Measurements from ENCODE around the gene PDE3B. TPM values are rescaled to one million over a fixed set of nuclear protein-coding genes. Genes with fewer than 3 reads are reported as not detected.

Gene PDE3B
- total RNA-seq, 1 experiment from 2014 or later: 6.7 TPM

- TF ChIP-seq ATF3 (IDR thresholded peaks at IDR 0.05): no peak
- no peak for TF ChIP-seq EGR1 (IDR thresholded peaks at IDR 0.05; ENCODE audit: low read depth)
- TF ChIP-seq TCF7L2 (IDR thresholded peaks at IDR 0.05; ENCODE audit: borderline replicate concordance, extremely low read depth, insufficient read depth, insufficient read length): no peak
- TF ChIP-seq SRF (IDR thresholded peaks at IDR 0.05; ENCODE audit: low read depth): no peak
- no peak for TF ChIP-seq MAX (IDR thresholded peaks at IDR 0.05)
- no peak for TF ChIP-seq FOSL1 (IDR thresholded peaks at IDR 0.05; ENCODE audit: low read depth)
- TF ChIP-seq CBX3 (IDR thresholded peaks at IDR 0.05; ENCODE audit: low read depth): no peak
- no peak for TF ChIP-seq YY1 (IDR thresholded peaks at IDR 0.05; ENCODE audit: extremely low read depth, insufficient replicate concordance, low read depth, low read length)
- ATAC-seq (no peak), DNase-seq (ENCODE audit: low read depth, low spot score) (no peak)
- H3K9me2 ChIP-seq (ENCODE audit: insufficient read depth): no peaks in the 10 kb centered on the region
- no peaks in the 10 kb centered on the region for H3K79me2 ChIP-seq (ENCODE audit: insufficient read depth, low read length)
- ChIA-PET POLR2A (no interaction called here), RAD21 (ENCODE audit: low non-redundant PET in 1 of 2, low total read pairs in 2 of 2, uncharacterized antibody in 2 of 2, unreplicated experiment in 2 of 2) (no interaction called here), CTCF (no interaction called here)
- H3K4me1 ChIP-seq (ENCODE audit: control insufficient read depth in 1 of 2, insufficient read depth in 2 of 2, low read length in 2 of 2): no peaks in the 10 kb centered on the region
- no peaks in the 10 kb centered on the region for H3K9me3 ChIP-seq (ENCODE audit: control insufficient read depth in 1 of 2, insufficient read depth in 1 of 2, low read depth in 1 of 2, low read length in 2 of 2)
- H3K27ac ChIP-seq (ENCODE audit: low read depth, low read length): no peak overlapping the region
- H3K36me3 ChIP-seq (ENCODE audit: control insufficient read depth in 1 of 2, insufficient read depth in 2 of 2, low read length in 2 of 2): no peaks in the 10 kb centered on the region
- BruUV-seq (replicated peaks): no TSS peak
- H4K20me1 ChIP-seq (ENCODE audit: insufficient read depth): no peaks in the 10 kb centered on the region
- no peak overlapping the region for H2AFZ ChIP-seq (ENCODE audit: low read depth, low read length, poor library complexity, severe bottlenecking)
- no peak overlapping the region for H3K4me2 ChIP-seq (ENCODE audit: low read length)
- H3K4me3 ChIP-seq (replicated peaks in 1 of 2; ENCODE audit: low read depth in 1 of 2, low read length in 2 of 2): no peak overlapping the region
- no peak overlapping the region for H3K9ac ChIP-seq (ENCODE audit: low read length)
- intact Hi-C loops (cut with micrococcal nuclease): no loop called here
- no peaks in the 10 kb centered on the region for H3K27me3 ChIP-seq (ENCODE audit: insufficient read depth, low read length)
These were observed 25.9 kb downstream of the PDE3B start for GRCh38 chr11:14669499-14669898.

- Histone ChIP-seq H3K4me2 (ENCODE audit: low read length) (no peak overlapping the region), H3K9me3 (ENCODE audit: control insufficient read depth in 1 of 2, insufficient read depth in 1 of 2, low read depth in 1 of 2, low read length in 2 of 2) (no peaks in the 10 kb centered on the region), H3K27ac (ENCODE audit: low read depth, low read length) (no peak overlapping the region), H2AFZ (ENCODE audit: low read depth, low read length, poor library complexity, severe bottlenecking) (no peak overlapping the region), H3K9ac (ENCODE audit: low read length) (no peak overlapping the region), H3K36me3 (ENCODE audit: control insufficient read depth in 1 of 2, insufficient read depth in 2 of 2, low read length in 2 of 2) (no peaks in the 10 kb centered on the region), H3K4me1 (ENCODE audit: control insufficient read depth in 1 of 2, insufficient read depth in 2 of 2, low read length in 2 of 2) (no peaks in the 10 kb centered on the region), H3K79me2 (ENCODE audit: insufficient read depth, low read length) (no peaks in the 10 kb centered on the region), H4K20me1 (ENCODE audit: insufficient read depth) (no peaks in the 10 kb centered on the region), H3K9me2 (ENCODE audit: insufficient read depth) (no peaks in the 10 kb centered on the region), H3K4me3 (replicated peaks in 1 of 2; ENCODE audit: low read depth in 1 of 2, low read length in 2 of 2) (no peak overlapping the region), H3K27me3 (ENCODE audit: insufficient read depth, low read length) (no peaks in the 10 kb centered on the region)
- ATAC-seq (no peak), DNase-seq (ENCODE audit: low read depth, low spot score) (no peak)
- TF ChIP-seq FOSL1 (IDR thresholded peaks at IDR 0.05; ENCODE audit: low read depth) (no peak), ELF1 (IDR thresholded peaks at IDR 0.05; ENCODE audit: borderline replicate concordance, low read depth) (no peak), TCF7L2 (IDR thresholded peaks at IDR 0.05; ENCODE audit: borderline replicate concordance, extremely low read depth, insufficient read depth, insufficient read length) (no peak), ZFX (IDR thresholded peaks at IDR 0.05) (no peak), ZNF274 (IDR thresholded peaks at IDR 0.05; ENCODE audit: low read depth, low read length) (no peak), SRF (IDR thresholded peaks at IDR 0.05; ENCODE audit: low read depth) (no peak), JUND (IDR thresholded peaks at IDR 0.05) (no peak), YY1 (IDR thresholded peaks at IDR 0.05; ENCODE audit: extremely low read depth, insufficient replicate concordance, low read depth, low read length) (no peak), CEBPB (IDR thresholded peaks at IDR 0.05; ENCODE audit: low read depth) (no peak), POLR2A (IDR thresholded peaks at IDR 0.05; ENCODE audit: borderline replicate concordance, extremely low read depth, insufficient read depth, insufficient read length) (no peak)
- RAD21 ChIA-PET (ENCODE audit: low non-redundant PET in 1 of 2, low total read pairs in 2 of 2, uncharacterized antibody in 2 of 2, unreplicated experiment in 2 of 2): no interaction called here
- no TSS peak for BruUV-seq (replicated peaks)
- POLR2A ChIA-PET: no interaction called here
- intact Hi-C loops (cut with micrococcal nuclease): no loop called here
- CTCF ChIA-PET: no interaction called here
These were observed 26.4 kb downstream of the PDE3B start for GRCh38 chr11:14669958-14670357.
